IPS DF 19.7 (cell line): ENCODE data around the gene KIF12.
"Not testable (repeated sequence)": the region's sequence is repeated elsewhere in the genome, so short reads cannot be mapped to it uniquely, and the experiment has no call there.

Experiments used
- DNase-seq: peaks from one replicate; pipeline ENCODE4 v3.0.0-alpha.2; 2013; ENCODE audit warnings: low read depth, low spot score

The KIF12 gene

GRCh38 chr9:114085387-114085789 is 13.7 kb downstream of the KIF12 start:
- DNase-seq: no peak

- DNase-seq: no peak
Observed at GRCh38 chr9:114084282-114085073, 14.6 kb downstream of the KIF12 start.

- no peak for DNase-seq
Observed at GRCh38 chr9:114083666-114084065, 15.4 kb downstream of the KIF12 start.

- DNase-seq: not testable (repeated sequence)
Observed at GRCh38 chr9:114082763-114083412, 16.2 kb downstream of the KIF12 start.

- no peak for DNase-seq
Observed at GRCh38 chr9:114082017-114082762, 16.9 kb downstream of the KIF12 start.

- no peak for DNase-seq
Observed at GRCh38 chr9:114081441-114082016, 17.6 kb downstream of the KIF12 start.

- DNase-seq: no peak
Observed at GRCh38 chr9:114080773-114081440, 18.2 kb downstream of the KIF12 start.

- DNase-seq: no peak
Observed at GRCh38 chr9:114080195-114080772, 18.8 kb downstream of the KIF12 start.

- no peak for DNase-seq
Observed at GRCh38 chr9:114078781-114079156, 20.3 kb downstream of the KIF12 start.

- DNase-seq: no peak
Observed at GRCh38 chr9:114078021-114078780, 20.9 kb downstream of the KIF12 start, which contains the start of gene AMBP. AMBP (minus strand) TSS chr9:114078300; CDS start chr9:114078209, 91 bp downstream.

GRCh38 chr9:114077162-114077837 is 21.8 kb downstream of the KIF12 start:
- no peak for DNase-seq

- DNase-seq: no peak
Observed at GRCh38 chr9:114076237-114077161, 22.6 kb downstream of the KIF12 start.

- DNase-seq: no peak
Observed at GRCh38 chr9:114075602-114076001, 23.5 kb downstream of the KIF12 start.

- no peak for DNase-seq
Observed at GRCh38 chr9:114072184-114073140, 26.6 kb downstream of the KIF12 start.

GRCh38 chr9:114071197-114071795 is 27.8 kb downstream of the KIF12 start:
- DNase-seq: no peak

- no peak for DNase-seq
Observed at GRCh38 chr9:114070188-114071103, 28.6 kb downstream of the KIF12 start.
